ENCODE results near the gene LYSMD4.

Gene LYSMD4

GRCh38 chr15:99712415-99712814 is 20.8 kb downstream of the LYSMD4 start:
- TF ChIP-seq CTCF (IDR thresholded peaks at IDR 0.05) (no peak), ZFX (IDR thresholded peaks at IDR 0.05; ENCODE audit: borderline replicate concordance) (no peak)

GRCh38 chr15:99711625-99712024 is 21.6 kb downstream of the LYSMD4 start:
- TF ChIP-seq CTCF (IDR thresholded peaks at IDR 0.05), result no peak
- TF ChIP-seq ZFX (IDR thresholded peaks at IDR 0.05; ENCODE audit: borderline replicate concordance), result no peak
- no peak overlapping the region for H3K27ac ChIP-seq

More at GRCh38 chr15:99712415-99712814, 20.8 kb downstream of the LYSMD4 start:
- H3K27ac ChIP-seq, result no peak overlapping the region

- no peak overlapping the region for H3K27ac ChIP-seq
- no peak for TF ChIP-seq CTCF (IDR thresholded peaks at IDR 0.05)
- TF ChIP-seq ZFX (IDR thresholded peaks at IDR 0.05; ENCODE audit: borderline replicate concordance), result no peak
Measured at GRCh38 chr15:99709243-99709986, 23.8 kb downstream of the LYSMD4 start.

GRCh38 chr15:99708563-99708962 is 24.7 kb downstream of the LYSMD4 start:
- TF ChIP-seq CTCF (IDR thresholded peaks at IDR 0.05), result no peak
- no peak for TF ChIP-seq ZFX (IDR thresholded peaks at IDR 0.05; ENCODE audit: borderline replicate concordance)
- H3K27ac ChIP-seq, result no peak overlapping the region

GRCh38 chr15:99707473-99708270 is 25.6 kb downstream of the LYSMD4 start:
- TF ChIP-seq ZFX (IDR thresholded peaks at IDR 0.05; ENCODE audit: borderline replicate concordance), result no peak
- TF ChIP-seq CTCF (IDR thresholded peaks at IDR 0.05), result no peak
- H3K27ac ChIP-seq, result no peak overlapping the region

- TF ChIP-seq ZFX (IDR thresholded peaks at IDR 0.05; ENCODE audit: borderline replicate concordance) (no peak), CTCF (IDR thresholded peaks at IDR 0.05) (no peak)
- H3K27ac ChIP-seq, result no peak overlapping the region
Measured at GRCh38 chr15:99706557-99707303, 26.5 kb downstream of the LYSMD4 start.
